ENCODE results near the gene SHB. TPM values are rescaled to one million over a fixed set of nuclear protein-coding genes. Genes with fewer than 3 reads are reported as not detected.

SHB gene
- polyA plus RNA-seq, 1 donor (not counting 4 experiments of a cell fraction or from before 2014, with no cell fraction given), result 10.9 TPM

GRCh38 chr9:37988041-37988440 is 81.0 kb downstream of the SHB start:
- DNase-seq (ENCODE audit: low read depth, low spot score) (no peak), FAIRE-seq (no peak)
- Histone ChIP-seq H3K27ac (ENCODE audit: control insufficient read depth, insufficient read depth, low read length) (no peak overlapping the region), H3K36me3 (ENCODE audit: control insufficient read depth in 2 of 2, extremely low read depth in 1 of 2, insufficient read depth in 2 of 2, low read length in 2 of 2) (peaks cover 8 to 16% of the 10 kb centered on the region in 2 experiments), H4K20me1 (ENCODE audit: control insufficient read depth, extremely low read depth, insufficient read depth, low read length) (no peaks in the 10 kb centered on the region), H3K9me1 (ENCODE audit: control insufficient read depth, extremely low read depth, insufficient read depth, low read length) (no peaks in the 10 kb centered on the region), H3K9me3 (ENCODE audit: control insufficient read depth, low read depth, low read length) (no peaks in the 10 kb centered on the region), H3K79me2 (ENCODE audit: control insufficient read depth, insufficient read depth, low read length) (peaks cover 70% of the 10 kb centered on the region), H3K4me2 (ENCODE audit: control insufficient read depth, extremely low read depth, insufficient read depth, low read depth, low read length) (no peak overlapping the region), H2AFZ (ENCODE audit: control insufficient read depth, low read length) (no peak overlapping the region), H3K4me1 (ENCODE audit: control insufficient read depth, extremely low read depth, insufficient read depth, low read length) (peaks cover 13% of the 10 kb centered on the region), H3K4me3 (ENCODE audit: control insufficient read depth in 2 of 3, extremely low read depth in 1 of 3, insufficient read depth in 2 of 3, low read depth in 1 of 3, low read length in 3 of 3) (no peak overlapping the region), H3K9ac (ENCODE audit: control insufficient read depth, extremely low read depth, insufficient read depth, low read length) (no peak overlapping the region), H3K27me3 (ENCODE audit: control insufficient read depth, extremely low read depth, insufficient read depth, low read length) (no peaks in the 10 kb centered on the region)
- TF ChIP-seq, protein P1, sequence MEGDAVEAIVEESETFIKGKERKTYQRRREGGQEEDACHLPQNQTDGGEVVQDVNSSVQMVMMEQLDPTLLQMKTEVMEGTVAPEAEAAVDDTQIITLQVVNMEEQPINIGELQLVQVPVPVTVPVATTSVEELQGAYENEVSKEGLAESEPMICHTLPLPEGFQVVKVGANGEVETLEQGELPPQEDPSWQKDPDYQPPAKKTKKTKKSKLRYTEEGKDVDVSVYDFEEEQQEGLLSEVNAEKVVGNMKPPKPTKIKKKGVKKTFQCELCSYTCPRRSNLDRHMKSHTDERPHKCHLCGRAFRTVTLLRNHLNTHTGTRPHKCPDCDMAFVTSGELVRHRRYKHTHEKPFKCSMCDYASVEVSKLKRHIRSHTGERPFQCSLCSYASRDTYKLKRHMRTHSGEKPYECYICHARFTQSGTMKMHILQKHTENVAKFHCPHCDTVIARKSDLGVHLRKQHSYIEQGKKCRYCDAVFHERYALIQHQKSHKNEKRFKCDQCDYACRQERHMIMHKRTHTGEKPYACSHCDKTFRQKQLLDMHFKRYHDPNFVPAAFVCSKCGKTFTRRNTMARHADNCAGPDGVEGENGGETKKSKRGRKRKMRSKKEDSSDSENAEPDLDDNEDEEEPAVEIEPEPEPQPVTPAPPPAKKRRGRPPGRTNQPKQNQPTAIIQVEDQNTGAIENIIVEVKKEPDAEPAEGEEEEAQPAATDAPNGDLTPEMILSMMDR (optimal IDR thresholded peaks at IDR 0.05 in 1 of 3, IDR thresholded peaks at IDR 0.05 in 1 of 3, conservative IDR thresholded peaks at IDR 0.05 in 1 of 3; ENCODE audit: extremely low read depth in 1 of 3, insufficient read depth in 2 of 3, low read length in 3 of 3), result no peak
- TF ChIP-seq EZH2 (IDR thresholded peaks at IDR 0.05; ENCODE audit: low read length), result no peak
- dilution Hi-C loops (cut with MboI; ENCODE audit: extremely low pct_ligation_motif_present, low sequenced_read_pairs), result no loop called here

DNA sequence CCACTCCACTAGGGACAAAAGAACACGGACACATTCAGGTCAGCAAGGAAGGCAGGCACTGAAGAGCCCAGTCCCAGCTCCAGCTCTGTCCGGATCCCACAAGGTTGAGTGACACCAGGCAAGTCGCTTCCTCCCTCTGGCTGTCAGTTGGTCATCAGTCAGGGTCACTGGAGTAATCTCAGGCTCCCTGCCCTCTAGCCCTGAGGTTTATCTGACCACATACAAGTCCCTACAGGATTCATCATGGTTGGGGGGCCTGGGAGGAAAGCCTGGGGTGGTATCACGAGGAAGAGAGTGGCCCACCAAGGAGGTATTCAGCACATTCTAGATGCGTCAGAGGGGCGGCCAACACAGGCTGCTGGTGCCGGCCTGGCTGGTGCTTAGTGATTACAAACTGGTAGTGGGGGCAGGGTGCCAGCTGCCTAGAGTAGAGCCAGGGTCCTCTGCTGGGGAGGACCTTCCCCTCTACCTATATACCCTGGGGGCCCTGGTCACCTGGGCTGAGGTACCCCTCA is 81.5 kb downstream of the SHB start:
- no peak overlapping the region for H3K27ac ChIP-seq (ENCODE audit: control insufficient read depth, insufficient read depth, low read length)
- no peaks in the 10 kb centered on the region for H3K9me1 ChIP-seq (ENCODE audit: control insufficient read depth, extremely low read depth, insufficient read depth, low read length)
- no peak overlapping the region for H2AFZ ChIP-seq (ENCODE audit: control insufficient read depth, low read length)
- no peaks in the 10 kb centered on the region for H3K27me3 ChIP-seq (ENCODE audit: control insufficient read depth, extremely low read depth, insufficient read depth, low read length)
- H3K4me2 ChIP-seq (ENCODE audit: control insufficient read depth, extremely low read depth, insufficient read depth, low read depth, low read length), result no peak overlapping the region
- H3K79me2 ChIP-seq (ENCODE audit: control insufficient read depth, insufficient read depth, low read length), result peaks cover 68% of the 10 kb centered on the region
- peaks cover 5 to 16% of the 10 kb centered on the region in 2 experiments for H3K36me3 ChIP-seq (ENCODE audit: control insufficient read depth in 2 of 2, extremely low read depth in 1 of 2, insufficient read depth in 2 of 2, low read length in 2 of 2)
- dilution Hi-C loops (cut with MboI; ENCODE audit: extremely low pct_ligation_motif_present, low sequenced_read_pairs), result no loop called here
- FAIRE-seq, result no peak
- no peak for DNase-seq (ENCODE audit: low read depth, low spot score)
- no peak for TF ChIP-seq EZH2 (IDR thresholded peaks at IDR 0.05; ENCODE audit: low read length)
- TF ChIP-seq, protein P1 (optimal IDR thresholded peaks at IDR 0.05 in 1 of 3, IDR thresholded peaks at IDR 0.05 in 1 of 3, conservative IDR thresholded peaks at IDR 0.05 in 1 of 3; ENCODE audit: extremely low read depth in 1 of 3, insufficient read depth in 2 of 3, low read length in 3 of 3), result no peak
- H3K9ac ChIP-seq (ENCODE audit: control insufficient read depth, extremely low read depth, insufficient read depth, low read length), result no peak overlapping the region
- H4K20me1 ChIP-seq (ENCODE audit: control insufficient read depth, extremely low read depth, insufficient read depth, low read length), result no peaks in the 10 kb centered on the region
- H3K4me3 ChIP-seq (ENCODE audit: control insufficient read depth in 2 of 3, extremely low read depth in 1 of 3, insufficient read depth in 2 of 3, low read depth in 1 of 3, low read length in 3 of 3), result no peak overlapping the region
- peaks cover 13% of the 10 kb centered on the region for H3K4me1 ChIP-seq (ENCODE audit: control insufficient read depth, extremely low read depth, insufficient read depth, low read length)
- no peaks in the 10 kb centered on the region for H3K9me3 ChIP-seq (ENCODE audit: control insufficient read depth, low read depth, low read length)
